GM23248 (cell line): ENCODE measurements around the gene CD84. TPM values are rescaled to one million over a fixed set of nuclear protein-coding genes. Genes with fewer than 3 reads are reported as not detected.

Experiments
- DNase-seq: peaks from one replicate; pipeline ENCODE4 v3.0.0-alpha.2; 2015
- H2AFZ ChIP-seq: fragments of 200-600 bp; sonication (generic); 2 replicates; pipeline ENCODE4 v1.6.1; 2016; ENCODE audit warnings: antibody characterized with exemption
- H3F3A ChIP-seq: fragments of 200-600 bp; sonication (generic); 2 replicates; pipeline ENCODE4 v1.6.1; 2016; ENCODE audit warnings: mild to moderate bottlenecking, antibody characterized with exemption, mixed run types; ENCODE audit not compliant: insufficient read depth
- H3K27ac ChIP-seq: fragments of 200-600 bp; sonication (generic); 2 replicates; pipeline ENCODE4 v1.5.1; 2016; ENCODE audit warnings: mild to moderate bottlenecking
- H3K27me3 ChIP-seq: fragments of 200-600 bp; sonication (generic); replicated peaks from 2 replicates; pipeline ENCODE4 v1.6.1; 2016; ENCODE audit warnings: mild to moderate bottlenecking; ENCODE audit not compliant: insufficient read depth
- H3K36me3 ChIP-seq: fragments of 200-600 bp; sonication (generic); 2 replicates; pipeline ENCODE4 v1.6.1; 2016; ENCODE audit warnings: low read depth, mild to moderate bottlenecking
- H3K4me1 ChIP-seq: fragments of 200-600 bp; sonication (generic); 2 replicates; pipeline ENCODE4 v1.6.1; 2016; ENCODE audit warnings: mild to moderate bottlenecking; ENCODE audit not compliant: insufficient read depth
- H3K4me2 ChIP-seq: fragments of 200-600 bp; sonication (generic); one replicate; pipeline ENCODE4 v1.6.1; 2016; ENCODE audit warnings: mild to moderate bottlenecking; ENCODE audit not compliant: unreplicated experiment
- H3K4me3 ChIP-seq: fragments of 200-600 bp; sonication (generic); 2 replicates; pipeline ENCODE4 v1.5.1; 2016; ENCODE audit warnings: mild to moderate bottlenecking
- H3K79me2 ChIP-seq: fragments of 200-600 bp; sonication (generic); 2 replicates; pipeline ENCODE4 v1.6.1; 2016; ENCODE audit warnings: mild to moderate bottlenecking; ENCODE audit not compliant: insufficient read depth
- H3K9ac ChIP-seq: fragments of 200-600 bp; sonication (generic); 2 replicates; pipeline ENCODE4 v1.6.1; 2016; ENCODE audit warnings: mild to moderate bottlenecking
- H3K9me2 ChIP-seq: fragments of 200-600 bp; sonication (generic); 2 replicates; pipeline ENCODE4 v1.6.1; 2016; ENCODE audit warnings: mixed run types, mild to moderate bottlenecking, moderate library complexity; ENCODE audit not compliant: insufficient read depth
- H3K9me3 ChIP-seq: fragments of 200-600 bp; sonication (generic); one replicate; pipeline ENCODE4 v1.6.1; 2017; ENCODE audit warnings: low read depth
- H4K20me1 ChIP-seq: fragments of 200-600 bp; sonication (generic); 2 replicates; pipeline ENCODE4 v1.6.0; 2016; ENCODE audit not compliant: insufficient read depth
- EZH2 ChIP-seq: fragments of 200-600 bp; sonication (generic); IDR thresholded peaks from 2 replicates; pipeline ENCODE4 v1.6.1; 2018; ENCODE audit warnings: antibody characterized with exemption, mild to moderate bottlenecking; ENCODE audit not compliant: insufficient read depth, poor library complexity, severe bottlenecking
- EZH2phosphoT487 ChIP-seq: fragments of 200-600 bp; sonication (generic); IDR thresholded peaks from 2 replicates; pipeline ENCODE4 v1.6.1; 2018; ENCODE audit warnings: antibody characterized with exemption, moderate library complexity, mild to moderate bottlenecking, low read depth; ENCODE audit not compliant: insufficient read depth
- WGBS, 2 experiments: methylation state at CpG; one replicate each; pipeline ENCODE4 v1.1.6; 2015 to 2017; ENCODE audit warnings: low lambda C conversion rate in 2 of 2, low coverage in 1 of 2; ENCODE audit errors: missing lambda C conversion rate in 2 of 2; 5-methylcytosine and 5-hydroxymethylcytosine counted together
- in situ Hi-C: fragments of 300-500 bp; cut with MboI; formaldehyde crosslinking; loops from 2 replicates; pipeline ENCODE4 v1.15.0; 2020
- polyA plus RNA-seq: library from polyadenylated mRNA; unstranded; fragments of >200 nt; fragmentation: Nextera tagmentation; extraction: Ambion mirVana; gene quantifications from 2 replicates; pipeline ENCODE4 v1.2.1, GENCODE V29; 2016
- total RNA-seq: library from RNA; depleted of rRNA; stranded (reverse); fragments of >200 nt; shearing (Covaris generic); gene quantifications from 2 replicates; pipeline ENCODE4 v1.2.3, GENCODE V29; 2014

CD84 gene
- total and polyA plus RNA-seq, 2 experiments from 2014 or later, result not detected

DNA sequence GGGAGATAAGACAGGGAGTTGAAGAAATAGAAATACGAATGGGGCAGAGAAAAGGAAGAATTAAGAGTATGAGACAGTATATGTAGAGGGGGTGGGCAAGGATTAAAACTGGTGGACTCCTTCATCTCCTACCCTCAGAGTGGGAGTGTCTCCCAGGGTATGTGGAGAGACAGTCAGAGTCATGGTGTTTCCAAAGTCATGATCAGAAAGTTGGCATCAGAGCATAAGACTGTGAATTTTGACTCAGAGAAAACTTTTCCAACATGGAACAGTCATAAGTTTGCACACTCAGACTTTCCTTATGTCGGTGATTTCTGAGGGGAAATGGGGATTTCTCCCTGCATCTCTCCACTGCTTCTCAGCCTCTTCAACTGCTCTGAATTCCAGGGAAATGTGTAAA, 2.4 kb downstream of the CD84 start:
- TF ChIP-seq EZH2 (no peak), EZH2phosphoT487 (no peak)
- Histone ChIP-seq H3F3A (no peaks in the 10 kb centered on the region), H3K4me1 (no peaks in the 10 kb centered on the region), H4K20me1 (no peaks in the 10 kb centered on the region), H3K9me2 (no peaks in the 10 kb centered on the region), H2AFZ (no peak overlapping the region), H3K4me2 (no peak overlapping the region), H3K9me3 (no peaks in the 10 kb centered on the region), H3K79me2 (no peaks in the 10 kb centered on the region), H3K36me3 (no peaks in the 10 kb centered on the region), H3K9ac (no peak overlapping the region), H3K27ac (no peak overlapping the region), H3K4me3 (no peak overlapping the region), H3K27me3 (no peaks in the 10 kb centered on the region)
- in situ Hi-C loops, result no loop called here
- no peak for DNase-seq
- WGBS, 2 experiments, result 27 to 30% methylated on average over 2 of the region's 2 CpGs

DNA sequence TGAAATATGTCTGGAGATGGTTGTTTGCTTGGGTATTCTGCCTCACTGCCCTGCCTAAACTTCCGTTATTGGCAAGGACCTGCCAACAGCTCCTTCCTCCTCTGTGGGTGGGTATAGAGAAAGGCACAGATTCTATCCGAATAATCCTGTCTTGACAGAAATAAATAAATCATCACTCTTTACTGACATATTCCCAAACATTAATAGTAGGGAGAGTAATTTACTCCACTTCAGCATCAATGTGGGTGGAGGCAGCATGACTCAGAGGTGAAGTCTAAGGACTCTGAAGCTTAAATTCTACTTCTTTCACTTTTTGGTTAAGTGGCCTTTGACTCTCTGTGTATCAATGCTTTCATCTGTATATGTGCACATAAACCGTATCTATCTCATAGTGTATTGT, 2.9 kb downstream of the CD84 start:
- H4K20me1 ChIP-seq, result no peaks in the 10 kb centered on the region
- no peaks in the 10 kb centered on the region for H3K9me2 ChIP-seq

GRCh38 chr1:160575112-160575664, 4.1 kb downstream of the CD84 start:
- Histone ChIP-seq H3K9ac (no peak overlapping the region), H2AFZ (no peak overlapping the region), H3K4me2 (no peak overlapping the region), H3K27me3 (no peaks in the 10 kb centered on the region), H3K79me2 (no peaks in the 10 kb centered on the region), H4K20me1 (no peaks in the 10 kb centered on the region), H3K9me2 (no peaks in the 10 kb centered on the region), H3K27ac (no peak overlapping the region), H3K9me3 (no peaks in the 10 kb centered on the region), H3K36me3 (no peaks in the 10 kb centered on the region), H3K4me3 (no peak overlapping the region), H3K4me1 (no peaks in the 10 kb centered on the region), H3F3A (no peaks in the 10 kb centered on the region)
- TF ChIP-seq EZH2phosphoT487 (no peak), EZH2 (no peak)
- WGBS, 2 experiments, result 35 to 48% methylated on average over 5 of the region's 5 CpGs
- DNase-seq, result no peak
- in situ Hi-C loops, result no loop called here

More for the DNA sequence above, 2.9 kb downstream of the CD84 start:
- H3K4me1 ChIP-seq, result no peaks in the 10 kb centered on the region
- no peaks in the 10 kb centered on the region for H3K36me3 ChIP-seq
- H3F3A ChIP-seq, result no peaks in the 10 kb centered on the region
- no peak overlapping the region for H3K4me3 ChIP-seq
- H3K79me2 ChIP-seq, result no peaks in the 10 kb centered on the region
- in situ Hi-C loops, result no loop called here
- no peak overlapping the region for H2AFZ ChIP-seq
- H3K4me2 ChIP-seq, result no peak overlapping the region
- WGBS, 2 experiments, result 23 to 25% methylated on average over 3 of the region's 3 CpGs
- no peak overlapping the region for H3K9ac ChIP-seq
- no peaks in the 10 kb centered on the region for H3K9me3 ChIP-seq
- H3K27ac ChIP-seq, result no peak overlapping the region
- DNase-seq, result peak; percentile 9
- no peaks in the 10 kb centered on the region for H3K27me3 ChIP-seq
- TF ChIP-seq EZH2 (no peak), EZH2phosphoT487 (no peak)

GRCh38 chr1:160570840-160571239, 8.5 kb downstream of the CD84 start:
- H3K4me2 ChIP-seq, result no peak overlapping the region
- no peak overlapping the region for H3K4me3 ChIP-seq
- no peaks in the 10 kb centered on the region for H3K36me3 ChIP-seq
- no peaks in the 10 kb centered on the region for H3K4me1 ChIP-seq
- no peaks in the 10 kb centered on the region for H3F3A ChIP-seq
- no peaks in the 10 kb centered on the region for H4K20me1 ChIP-seq
- no peaks in the 10 kb centered on the region for H3K9me3 ChIP-seq
- H2AFZ ChIP-seq, result no peak overlapping the region
- H3K9ac ChIP-seq, result no peak overlapping the region
- no peaks in the 10 kb centered on the region for H3K79me2 ChIP-seq
- no peaks in the 10 kb centered on the region for H3K9me2 ChIP-seq
- DNase-seq, result no peak
- TF ChIP-seq EZH2, result no peak
- TF ChIP-seq EZH2phosphoT487, result no peak
- H3K27ac ChIP-seq, result no peak overlapping the region
- in situ Hi-C loops, result no loop called here
- H3K27me3 ChIP-seq, result no peaks in the 10 kb centered on the region; the same call in 1 of the 2 replicates
- 25% methylated on average over 3 of the region's 3 CpGs for WGBS, 2 experiments

- in situ Hi-C loops, result no loop called here
- no peak overlapping the region for H3K27ac ChIP-seq
Observed at GRCh38 chr1:160569806-160570205, 9.5 kb downstream of the CD84 start.

More at GRCh38 chr1:160569806-160570205, 9.5 kb downstream of the CD84 start:
- H3K4me1 ChIP-seq, result no peaks in the 10 kb centered on the region
- H3K9ac ChIP-seq, result no peak overlapping the region
- no peaks in the 10 kb centered on the region for H3K79me2 ChIP-seq
- no peaks in the 10 kb centered on the region for H3K9me2 ChIP-seq
- no peak for TF ChIP-seq EZH2phosphoT487
- no peak for TF ChIP-seq EZH2
- H3K4me3 ChIP-seq, result no peak overlapping the region
- no peaks in the 10 kb centered on the region for H4K20me1 ChIP-seq
- DNase-seq, result no peak
- no peaks in the 10 kb centered on the region; the same call in 1 of the 2 replicates for H3K27me3 ChIP-seq
- H3K9me3 ChIP-seq, result no peaks in the 10 kb centered on the region
- no peaks in the 10 kb centered on the region for H3K36me3 ChIP-seq
- WGBS, 2 experiments, result 12 to 17% methylated on average over 2 of the region's 2 CpGs
- H3K4me2 ChIP-seq, result no peak overlapping the region
- H2AFZ ChIP-seq, result no peak overlapping the region
- no peaks in the 10 kb centered on the region for H3F3A ChIP-seq
